NCI-H1092 treated with DMSO at 0.1 percent for 48 hours (cell line): ENCODE data around the gene NAAA.
"Not testable (repeated sequence)": the region's sequence is repeated elsewhere in the genome, so short reads cannot be mapped to it uniquely, and the experiment has no call there.

Experiments used
- DNase-seq: peaks from one replicate; lab custom pipeline; 2025; lab: John Stamatoyannopoulos, UW

The NAAA gene

DNA sequence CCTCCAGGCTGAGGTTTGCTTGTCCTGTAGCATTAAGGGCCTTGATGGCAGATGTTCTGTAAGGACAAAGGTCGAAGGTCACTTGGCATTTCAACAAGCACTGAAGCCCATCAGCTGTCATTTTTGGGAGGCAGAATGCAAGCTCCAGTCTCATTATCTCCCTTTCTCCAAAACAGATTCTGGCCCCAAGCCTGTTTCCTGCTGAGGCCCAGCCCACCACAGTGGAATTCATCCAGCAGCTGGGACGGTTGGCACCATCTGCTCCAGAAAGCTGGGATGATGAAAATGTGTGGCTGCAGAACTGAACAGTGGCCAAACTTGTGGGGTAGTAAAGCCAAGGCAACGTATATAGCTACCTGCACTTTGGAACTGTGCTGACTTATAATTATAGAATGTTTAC is 20.9 kb downstream of the NAAA start:
- no peak for DNase-seq

DNA sequence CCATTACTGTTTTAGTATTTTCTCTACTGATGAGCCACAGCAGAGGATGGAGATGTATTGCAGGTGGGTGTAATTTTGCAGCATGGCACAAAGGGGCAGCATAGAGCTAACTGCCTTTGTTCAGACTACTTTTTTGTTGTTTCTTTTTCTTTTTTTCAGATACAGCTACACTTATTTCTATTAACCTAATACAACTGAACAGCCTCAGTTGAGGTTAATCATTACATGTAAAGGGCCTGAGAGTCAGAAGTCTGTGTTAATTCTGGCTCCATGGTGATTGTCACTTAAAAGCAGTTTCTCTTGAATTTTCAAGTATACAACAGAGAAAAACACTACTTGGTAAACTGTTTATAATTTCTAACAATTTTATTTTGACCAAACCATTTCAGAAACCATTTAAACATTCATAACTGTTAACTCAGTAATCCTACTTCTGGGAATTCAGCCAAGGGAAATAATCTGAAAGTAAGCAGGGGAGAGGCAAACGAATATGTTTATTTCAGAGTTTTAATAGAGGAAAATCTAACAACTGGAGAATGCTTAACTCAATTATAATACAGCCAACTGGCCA is 24.6 kb downstream of the NAAA start:
- peak; percentile 55 for DNase-seq

DNA sequence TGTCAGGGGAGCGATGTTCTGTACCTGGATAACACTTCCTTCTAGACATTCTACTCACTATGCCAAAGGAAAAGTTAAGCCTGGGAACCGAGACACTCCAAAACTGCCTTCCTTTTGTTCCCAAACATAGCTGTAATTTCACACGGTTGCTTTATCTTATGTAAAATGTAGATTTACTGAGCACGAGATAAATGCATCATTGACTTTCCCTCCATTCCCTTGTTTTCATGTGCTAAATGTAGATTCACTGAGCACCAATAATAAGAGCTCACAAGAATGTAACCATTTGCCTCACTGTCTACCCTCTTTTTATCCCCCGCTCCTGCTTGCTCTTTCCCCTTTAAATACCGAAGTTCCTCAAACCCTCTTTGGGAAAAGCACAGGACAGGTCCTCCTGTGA is 27.8 kb downstream of the NAAA start:
- no peak for DNase-seq

DNA sequence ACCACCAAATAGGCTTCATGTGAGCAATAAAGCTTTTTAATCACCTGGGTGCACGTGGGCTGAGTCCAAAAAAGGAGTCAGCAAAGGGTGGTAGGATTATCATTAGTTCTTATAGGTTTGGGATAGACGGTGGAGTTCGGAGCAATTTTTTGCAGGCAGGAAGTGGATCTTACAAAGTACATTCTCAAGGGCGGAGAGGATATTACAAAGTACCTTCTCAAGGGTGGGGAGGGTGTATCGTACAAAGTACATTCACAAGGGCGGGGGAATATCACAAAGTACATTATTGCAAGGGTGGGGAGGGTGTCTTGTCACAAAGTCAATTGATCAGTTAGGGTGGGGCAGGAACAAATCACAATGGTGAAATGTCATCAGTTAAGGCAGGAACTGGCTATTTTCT is 30.0 kb downstream of the NAAA start:
- not testable (repeated sequence) for DNase-seq

DNA sequence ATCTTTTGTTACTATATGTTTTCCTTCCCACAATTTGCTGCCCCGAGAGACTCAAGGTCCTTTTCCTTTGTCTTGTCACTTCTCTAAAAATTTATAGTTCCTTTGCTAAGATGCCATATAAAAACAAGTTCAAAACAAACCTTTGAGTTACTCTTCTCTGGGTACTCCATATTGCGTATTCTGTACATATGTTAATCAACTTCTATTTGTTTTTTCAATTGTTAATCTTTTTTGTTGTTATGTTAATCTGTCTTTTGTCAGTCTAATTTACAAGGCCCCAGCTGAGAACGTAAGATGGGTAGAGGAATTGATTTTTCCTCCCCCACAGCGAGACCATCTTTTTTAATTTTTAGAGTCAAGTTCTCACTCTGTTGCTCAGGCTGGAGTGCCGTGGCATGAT is 31.4 kb downstream of the NAAA start:
- DNase-seq = no peak

DNA sequence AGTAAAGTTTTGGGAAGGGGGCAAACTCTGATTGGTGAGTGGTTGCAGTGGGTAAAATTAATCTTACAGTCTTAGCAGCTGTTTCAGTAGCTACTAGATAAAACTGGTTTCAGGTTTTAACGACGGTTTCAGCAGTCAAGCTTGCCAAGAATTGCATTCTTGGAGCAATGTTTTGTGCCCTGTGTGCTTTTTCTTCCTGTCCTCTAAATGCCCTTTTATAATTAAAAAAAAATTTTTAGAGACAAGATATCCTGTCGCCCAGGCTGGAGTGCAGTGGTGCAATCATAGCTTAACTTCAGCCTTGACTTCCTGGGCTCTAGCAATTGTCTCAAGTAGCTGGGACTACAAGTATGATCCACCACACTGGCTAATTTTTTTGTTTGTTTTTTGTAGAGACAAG is 32.3 kb downstream of the NAAA start:
- no peak for DNase-seq

DNA sequence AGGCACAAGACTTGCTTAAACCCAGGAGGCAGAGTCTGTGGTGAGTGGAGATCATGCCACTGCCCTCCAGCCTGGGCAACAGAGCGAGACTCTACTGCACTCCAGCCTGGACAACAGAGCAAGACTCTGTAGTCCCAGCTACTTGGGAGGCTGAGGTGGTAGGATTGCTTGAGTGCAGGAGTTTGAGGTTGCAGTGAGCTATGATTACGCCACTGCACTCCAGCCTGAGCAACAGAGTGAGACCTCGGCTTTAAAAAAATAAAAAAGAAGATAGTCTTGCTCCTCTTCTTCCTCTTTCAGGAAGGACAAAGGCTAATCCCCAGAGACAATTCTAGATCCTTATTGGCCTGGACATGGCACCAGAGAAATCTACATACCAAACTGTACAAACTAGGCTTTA is 32.8 kb downstream of the NAAA start:
- DNase-seq = no peak

DNA sequence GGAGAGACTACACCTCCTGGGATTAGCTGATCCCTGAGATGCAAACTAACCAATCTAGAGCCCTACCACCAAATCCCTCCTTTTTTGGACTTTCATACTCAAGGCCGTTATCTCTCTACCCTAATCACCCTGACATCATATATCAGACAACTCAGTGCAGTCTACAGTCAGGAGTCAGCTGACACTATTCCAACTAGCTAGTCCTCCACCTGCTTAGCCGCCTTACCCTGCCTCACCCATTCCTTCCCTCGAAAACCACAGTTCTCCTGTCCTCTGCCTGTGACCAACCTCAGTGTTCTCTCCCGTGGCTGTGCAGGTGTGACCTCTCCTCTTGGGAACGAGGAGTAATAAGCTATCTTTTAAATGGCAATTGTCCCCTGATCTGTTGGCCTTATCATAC is 36.7 kb downstream of the NAAA start:
- DNase-seq = no peak

DNA sequence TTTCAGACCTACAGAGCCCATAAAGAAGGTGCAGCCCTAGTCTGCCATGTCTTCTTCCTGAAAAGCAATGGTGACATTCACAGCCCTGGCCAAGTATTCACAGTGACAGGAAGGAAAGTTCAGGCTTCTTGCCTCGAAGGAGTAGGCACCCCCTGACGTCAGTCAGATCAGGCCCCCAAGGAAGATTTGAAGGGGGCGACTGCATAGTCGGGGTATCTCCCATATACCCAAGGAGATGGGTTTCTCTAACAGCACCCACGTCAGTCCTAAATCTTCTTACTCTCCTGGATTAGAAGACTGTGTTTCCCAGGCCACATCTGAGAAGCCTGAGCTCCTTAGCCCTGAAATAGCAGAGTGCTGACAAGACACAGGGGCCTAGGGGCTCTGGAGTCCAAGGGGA is 38.5 kb downstream of the NAAA start, which contains the start of gene PPEF2:
Gene PPEF2, minus strand, starts transcription at position 101 of the 400 bp plus-strand sequence. CDS start 6,127 bp downstream, outside the sequence.
- no peak for DNase-seq

DNA sequence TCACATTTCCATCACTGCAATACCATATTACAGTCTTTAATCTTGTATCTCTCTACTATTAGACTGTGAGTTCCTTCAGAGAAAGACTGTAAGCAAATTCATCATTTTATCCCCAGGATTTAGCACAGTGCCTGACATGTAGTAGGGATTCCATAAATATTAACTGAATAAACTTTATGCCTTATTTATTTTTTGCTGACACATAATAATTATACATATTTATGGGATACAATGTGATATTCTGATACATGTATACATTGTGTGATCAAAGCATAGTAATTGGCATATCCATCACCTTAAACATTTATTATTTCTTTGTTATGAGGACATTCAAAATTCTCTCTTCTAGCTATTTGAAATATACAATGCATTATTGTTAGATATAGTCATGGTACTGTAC is 42.3 kb downstream of the NAAA start:
- no peak for DNase-seq

DNA sequence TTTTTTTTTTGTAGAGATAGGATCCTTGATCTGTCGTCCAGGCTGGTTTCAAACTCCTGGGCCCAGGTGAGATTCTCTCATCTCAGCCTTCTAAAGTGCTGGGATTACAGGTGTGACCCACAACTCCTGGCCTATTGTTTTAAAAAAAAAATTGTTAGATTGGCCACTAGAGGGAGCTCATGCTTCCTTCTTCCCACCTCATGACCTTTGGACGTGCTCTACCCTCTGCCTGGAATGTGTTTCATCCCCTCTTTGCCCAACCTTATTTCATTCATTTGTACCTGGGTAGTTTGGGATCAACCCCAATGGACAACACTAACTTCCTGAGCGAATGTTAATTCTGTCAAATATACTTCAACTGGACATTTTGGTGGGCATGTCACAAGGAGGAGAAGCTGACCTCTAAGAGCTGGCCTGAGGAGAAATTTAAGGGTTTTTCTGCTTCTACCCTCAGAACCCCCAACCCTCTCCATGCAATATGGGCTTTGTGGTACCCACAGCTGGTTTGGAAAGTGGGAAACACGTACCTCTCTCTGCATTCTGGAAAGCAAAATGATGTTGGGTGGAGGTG is 45.0 kb downstream of the NAAA start:
- peak; percentile 25 for DNase-seq

DNA sequence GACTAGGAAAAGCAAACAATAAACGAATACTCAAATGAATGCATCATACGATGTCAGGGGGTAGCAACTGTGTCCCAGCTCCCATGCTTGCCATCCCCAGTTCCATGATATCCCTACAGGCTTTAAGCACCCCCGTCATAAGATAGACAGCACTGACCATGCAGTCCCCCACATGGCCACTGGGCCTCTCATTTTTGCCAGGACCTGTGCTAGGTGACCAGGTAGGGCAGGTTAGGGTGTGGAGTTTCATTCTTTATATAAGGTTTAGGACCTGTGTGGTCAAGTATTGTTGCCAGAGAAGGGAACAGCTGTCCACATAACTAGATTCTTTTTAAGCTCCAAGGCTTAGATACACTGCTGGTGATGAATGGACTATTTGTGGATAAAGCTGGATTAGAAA is 48.3 kb downstream of the NAAA start:
- no peak for DNase-seq

DNA sequence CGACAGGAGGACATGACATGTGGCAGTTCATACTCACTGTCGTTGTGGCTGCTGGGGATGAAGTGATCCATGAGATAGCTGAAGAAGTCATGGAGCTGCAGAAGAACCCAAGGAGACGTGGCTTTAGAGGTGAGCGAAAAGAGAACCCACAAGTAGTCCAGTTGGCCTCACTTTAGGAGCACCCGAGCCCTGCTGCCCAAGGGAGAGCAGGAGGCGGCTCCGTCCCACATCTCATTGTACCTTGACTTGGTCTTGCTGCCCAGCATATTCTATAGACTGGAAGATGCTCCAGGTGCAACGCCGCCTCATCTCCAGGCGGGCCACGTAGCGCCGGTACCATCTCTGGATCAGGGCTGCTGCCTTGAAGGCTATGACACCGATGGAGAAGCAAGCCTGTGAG is 49.2 kb downstream of the NAAA start:
- no peak for DNase-seq

DNA sequence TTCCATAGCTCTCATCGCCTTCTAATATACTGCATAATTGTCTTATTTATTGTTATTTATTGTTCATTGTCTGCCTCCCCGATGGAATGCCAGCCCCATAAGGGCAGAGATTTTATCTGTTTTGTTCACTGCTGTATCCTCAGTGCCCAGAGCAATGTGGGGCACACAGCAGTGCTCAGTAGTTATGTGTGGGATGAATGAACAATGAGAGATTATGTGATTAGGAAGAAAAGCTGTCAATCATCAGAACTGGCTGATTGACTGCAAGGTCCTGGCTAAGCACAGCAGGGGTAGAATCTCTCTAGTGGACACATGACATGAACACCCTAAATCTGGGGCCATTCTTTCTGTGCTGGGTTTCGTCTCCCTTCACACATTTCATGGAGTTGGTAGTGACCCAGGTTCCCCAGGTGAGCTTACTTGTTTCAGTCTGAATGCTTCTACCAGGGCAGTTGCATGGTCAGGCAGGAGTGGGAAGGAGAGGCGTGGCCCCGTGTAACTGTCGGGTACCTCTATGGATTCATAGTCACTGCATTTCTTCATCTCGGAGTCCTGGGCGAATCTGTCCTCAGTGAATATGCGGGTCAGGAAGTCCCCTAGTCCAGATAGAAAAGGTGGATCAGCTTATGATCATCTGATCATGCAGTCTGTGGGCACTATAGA is 51.1 kb downstream of the NAAA start:
- no peak for DNase-seq

DNA sequence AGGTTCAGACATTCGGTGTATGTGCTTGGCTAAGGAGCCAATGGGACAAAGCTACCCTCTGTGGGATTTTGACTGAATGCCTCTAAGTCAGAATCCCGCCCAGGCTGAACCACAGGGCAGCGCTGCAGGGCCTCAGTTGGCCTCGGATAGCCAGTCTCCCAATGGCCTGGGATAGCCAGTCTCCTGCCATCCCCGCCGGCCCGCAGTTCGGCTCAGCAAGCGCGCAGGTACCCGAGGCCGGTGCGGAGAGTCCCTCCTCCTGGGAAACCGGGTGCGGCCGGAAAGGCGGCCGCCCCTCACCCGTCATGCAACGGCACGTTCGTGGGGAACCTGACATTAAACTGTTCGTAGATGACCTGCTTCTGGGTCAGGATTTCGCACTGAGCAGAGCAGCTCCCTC is 54.7 kb downstream of the NAAA start:
- no peak for DNase-seq

DNA sequence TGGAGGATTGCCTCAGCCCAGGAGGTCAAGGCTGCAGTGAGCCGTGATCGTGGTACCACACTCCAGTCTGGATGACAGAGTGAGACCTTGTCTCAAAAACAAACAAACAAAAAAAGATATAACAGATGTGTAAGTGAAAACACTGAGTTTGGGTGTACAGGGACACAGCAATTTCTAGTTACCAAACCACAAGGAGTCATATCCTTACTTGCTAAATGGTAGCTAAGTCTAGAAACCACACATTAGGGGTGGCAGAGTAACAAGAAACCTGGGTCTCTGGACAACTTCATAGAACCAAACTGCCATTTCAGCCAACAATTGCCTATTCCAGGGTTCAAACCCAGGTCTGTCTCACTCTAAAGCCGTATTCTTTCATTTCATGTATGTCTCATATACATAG is 59.3 kb downstream of the NAAA start:
- DNase-seq = no peak

DNA sequence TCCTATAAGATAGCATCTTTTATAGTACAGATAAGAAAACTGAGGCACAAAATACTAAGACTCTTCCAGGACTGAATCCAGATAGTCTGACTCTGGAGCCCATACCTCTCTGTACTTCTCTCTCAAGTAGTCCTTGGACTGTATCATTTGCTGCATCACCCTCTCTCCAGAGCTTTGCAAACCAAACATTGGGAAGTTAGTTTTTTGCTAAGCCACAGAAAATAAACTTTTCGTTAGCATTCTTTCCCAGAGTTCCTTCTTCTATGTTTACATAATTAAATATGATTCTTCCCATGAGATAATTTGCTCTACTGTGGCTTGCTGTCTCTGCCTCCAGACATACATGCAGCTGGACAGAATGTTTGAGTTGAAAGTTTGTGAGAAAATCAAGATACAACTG is 60.5 kb downstream of the NAAA start:
- no peak for DNase-seq

DNA sequence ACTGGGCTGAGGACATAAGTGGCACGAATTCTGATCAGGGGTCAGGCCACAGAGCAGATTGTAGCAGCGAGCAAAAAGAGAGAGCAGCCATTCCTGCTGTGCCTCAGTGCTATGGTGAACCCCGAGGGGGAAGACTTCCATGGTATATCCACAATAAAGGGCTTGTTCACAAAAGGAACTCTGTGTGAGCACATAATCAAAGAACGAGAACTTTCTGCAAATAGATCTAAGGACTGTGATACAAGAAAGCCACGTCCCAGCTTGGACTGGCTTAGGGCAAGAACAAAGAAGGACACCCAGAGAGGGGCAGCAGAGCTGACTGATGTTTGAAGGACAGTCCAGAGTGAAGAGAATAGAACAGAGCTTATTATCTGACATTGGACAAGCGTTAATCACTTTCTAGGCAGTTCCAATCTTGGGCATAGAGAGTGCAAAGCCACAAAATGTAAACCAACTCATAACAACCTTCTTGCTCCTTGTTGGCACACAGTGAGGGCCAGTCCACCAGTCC is 62.5 kb downstream of the NAAA start:
- DNase-seq = no peak

DNA sequence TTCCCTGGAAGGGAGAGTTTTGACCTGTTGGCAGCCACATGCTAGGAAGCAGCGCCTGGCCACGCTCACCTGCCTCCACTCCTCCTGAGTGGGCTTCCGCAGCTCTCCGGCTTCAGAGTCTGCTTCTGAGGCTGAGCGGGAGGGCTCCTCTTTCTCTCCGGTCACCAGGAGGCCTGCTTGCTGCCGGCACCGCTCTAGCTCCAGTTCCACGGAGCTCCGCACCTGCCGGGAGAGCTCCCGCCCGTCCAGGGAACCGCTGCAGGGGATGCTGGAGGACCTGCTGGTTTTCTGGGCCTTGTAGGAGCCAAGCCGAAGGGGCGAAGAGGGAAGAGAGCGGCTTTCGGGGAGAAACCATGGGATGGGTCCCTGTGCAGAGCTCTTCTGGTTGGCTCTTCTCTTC is 64.6 kb downstream of the NAAA start:
- DNase-seq = no peak

DNA sequence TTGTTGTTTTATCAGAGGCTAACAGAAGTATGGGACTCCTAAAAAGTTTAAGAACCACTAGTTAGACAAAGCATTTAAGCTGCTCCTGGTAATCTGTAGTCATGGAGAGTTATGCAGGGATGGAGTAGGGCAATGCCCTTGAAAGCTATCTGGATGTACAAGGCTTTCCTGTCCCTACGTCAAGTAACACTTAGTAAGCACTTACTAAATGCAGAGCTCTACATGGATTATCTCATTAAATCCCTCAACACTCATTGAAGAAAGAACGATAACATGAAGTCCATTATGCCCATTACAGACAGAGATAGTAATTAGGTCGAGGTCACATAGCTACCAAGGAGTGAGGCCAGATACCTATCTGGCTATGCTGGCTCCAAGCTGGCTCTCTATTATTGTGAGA is 71.7 kb downstream of the NAAA start:
- DNase-seq = no peak

DNA sequence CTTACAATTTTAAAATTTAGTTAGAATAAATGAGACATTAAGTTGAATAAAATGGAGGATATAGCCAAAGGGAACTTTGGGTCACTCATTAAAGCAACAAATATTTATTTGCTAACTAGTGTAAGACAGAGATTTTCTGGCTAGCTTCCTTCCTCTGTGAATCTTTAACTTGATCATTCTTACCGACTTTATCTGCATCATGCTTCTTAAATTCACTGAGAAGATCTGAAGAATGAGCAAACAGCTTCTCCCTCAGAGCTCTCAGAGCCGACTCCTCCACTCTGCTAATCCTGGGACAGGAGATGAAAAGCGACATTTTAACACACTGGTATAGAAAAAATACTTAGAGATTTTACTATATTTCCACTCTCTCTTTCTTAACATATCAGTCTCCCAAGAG is 73.7 kb downstream of the NAAA start:
- DNase-seq = no peak
